Dedifferentiated amniotic fluid mesenchymal stem cell (primary cell): ENCODE results near the gene RUVBL2.
"Not testable (repeated sequence)": the region's sequence is repeated elsewhere in the genome, so short reads cannot be mapped to it uniquely, and the experiment has no call there.

Source experiments
- DNase-seq: peaks from one replicate; pipeline ENCODE4 v3.0.0-alpha.2; 2016; ENCODE audit errors: extremely low spot score

Gene RUVBL2

DNA sequence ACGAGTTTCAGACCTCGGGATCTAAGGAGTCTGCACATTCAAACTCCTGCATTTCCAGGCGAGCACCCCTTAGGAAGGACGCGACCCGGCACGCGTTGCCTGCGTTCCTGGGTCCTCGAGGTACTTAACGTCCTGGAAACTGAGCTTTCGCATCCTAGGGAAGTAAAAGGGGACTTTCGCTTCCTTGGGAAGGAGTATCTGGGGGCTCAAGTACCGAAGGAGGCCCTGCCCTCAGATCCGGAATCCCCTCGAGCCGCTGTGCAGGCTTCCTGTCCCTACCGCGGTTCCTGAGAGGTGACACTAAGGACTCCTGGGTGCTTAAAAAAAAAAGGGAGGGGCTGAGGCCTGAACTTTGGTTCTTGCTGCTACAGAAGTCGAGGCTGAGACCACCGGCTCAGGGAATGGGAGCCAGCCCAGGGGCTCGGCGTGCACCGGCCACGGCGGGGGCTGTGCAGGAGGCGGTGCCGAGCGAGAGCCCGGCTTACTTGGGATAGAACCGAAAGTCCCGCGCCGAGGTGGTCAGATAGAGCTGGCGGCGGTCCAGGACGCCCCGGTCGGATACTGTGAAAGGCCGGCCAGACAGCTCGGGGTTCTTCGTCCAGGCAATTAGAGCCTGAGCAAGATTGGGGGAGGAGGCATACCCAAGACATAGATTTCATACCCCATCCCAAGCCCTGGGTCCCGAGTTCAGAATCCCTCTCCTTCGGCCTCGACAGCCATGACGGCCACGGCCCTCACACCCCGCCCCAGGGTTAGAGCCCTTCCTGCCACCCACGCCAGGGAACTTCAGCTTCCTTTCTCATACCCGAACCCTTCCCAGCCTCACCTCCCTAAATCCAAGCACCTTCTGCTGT is 24.9 kb downstream of the RUVBL2 start:
- not testable (repeated sequence) for DNase-seq

DNA sequence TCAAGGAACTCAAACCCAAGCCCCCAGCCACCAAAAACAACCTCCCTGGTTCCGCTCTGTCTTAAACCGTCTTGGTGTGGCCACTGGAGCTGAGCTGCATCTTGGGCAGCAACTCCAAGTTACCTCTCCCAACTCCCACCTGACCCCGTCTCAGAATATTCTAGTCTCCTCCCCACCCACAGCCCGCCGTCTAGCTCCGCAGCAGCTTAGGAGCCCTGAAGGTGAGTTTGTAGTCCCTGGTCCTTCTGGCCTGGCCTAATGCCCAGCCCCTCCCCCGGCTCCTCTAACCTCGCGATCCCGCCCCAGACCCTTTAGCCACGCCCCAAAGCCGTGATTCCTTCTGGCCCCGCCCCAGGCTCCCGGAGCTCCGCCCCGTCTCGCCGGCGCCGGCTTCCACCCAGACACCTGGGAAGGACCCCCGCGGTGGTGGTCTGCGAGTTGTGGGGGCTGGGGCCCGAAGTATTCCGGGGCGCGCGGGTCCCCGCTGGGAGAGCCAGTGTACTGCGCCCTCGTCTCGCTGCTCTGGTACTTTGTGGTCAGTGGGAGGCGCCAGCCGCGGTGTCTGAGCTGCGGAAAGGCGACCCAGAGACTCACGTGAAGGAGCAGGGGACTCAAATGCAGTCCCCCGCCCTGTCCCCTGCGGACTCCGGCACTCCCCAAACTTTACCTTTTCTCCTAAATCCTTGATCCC is 25.7 kb downstream of the RUVBL2 start:
- no peak for DNase-seq

GRCh38 chr19:49020342-49020741 is 26.7 kb downstream of the RUVBL2 start:
- no peak for DNase-seq

GRCh38 chr19:49020931-49021895 is 27.5 kb downstream of the RUVBL2 start:
- no peak for DNase-seq

GRCh38 chr19:49022116-49022515 is 28.4 kb downstream of the RUVBL2 start:
- no peak for DNase-seq

DNA sequence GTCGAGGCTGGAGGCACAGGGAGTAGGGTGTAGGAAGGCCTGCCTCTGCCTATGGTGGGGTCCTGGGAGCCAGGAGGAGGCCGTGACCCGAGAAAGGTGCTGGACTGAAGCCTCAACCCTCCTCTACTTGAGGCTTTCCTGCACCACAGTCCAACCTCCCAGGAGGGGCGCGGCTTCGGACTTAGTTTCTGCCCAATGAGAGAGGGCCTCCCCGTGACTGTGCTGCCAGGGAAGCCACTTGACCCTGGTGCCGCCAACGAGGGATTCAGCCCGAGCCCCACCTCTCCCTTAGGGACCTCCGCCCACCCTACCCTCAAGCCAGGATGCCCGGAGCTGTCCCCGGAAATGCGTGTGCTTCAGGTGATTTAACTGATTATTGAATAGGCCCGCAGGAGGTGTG is 30.5 kb downstream of the RUVBL2 start, which contains the start of gene CGB3:
Gene CGB3 (minus strand): TSS at position 101 of the 400 bp plus-strand sequence. CDS start 362 bp downstream, outside the sequence.
- not testable (repeated sequence) for DNase-seq

DNA sequence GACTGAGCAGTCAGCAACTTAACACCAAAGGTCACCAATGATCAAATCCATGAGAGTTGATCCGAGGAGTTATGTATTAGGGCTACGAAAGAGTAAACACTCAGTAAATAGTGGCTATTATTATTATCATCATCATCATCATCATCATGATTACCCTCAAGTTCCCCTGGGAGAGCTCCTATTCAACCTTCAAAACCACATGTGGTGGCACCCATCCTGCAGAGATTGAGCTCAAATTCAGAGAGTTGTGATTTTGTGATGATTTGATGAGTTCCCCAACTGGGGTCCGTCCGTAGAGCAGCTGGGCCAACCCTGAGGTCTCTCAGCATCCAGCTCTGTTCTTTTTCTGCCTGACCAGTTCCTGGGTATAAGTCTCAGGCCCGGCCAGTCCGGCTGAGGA is 31.4 kb downstream of the RUVBL2 start:
- DNase-seq = not testable (repeated sequence)

GRCh38 chr19:49025599-49025998 is 31.9 kb downstream of the RUVBL2 start:
- DNase-seq = not testable (repeated sequence)

DNA sequence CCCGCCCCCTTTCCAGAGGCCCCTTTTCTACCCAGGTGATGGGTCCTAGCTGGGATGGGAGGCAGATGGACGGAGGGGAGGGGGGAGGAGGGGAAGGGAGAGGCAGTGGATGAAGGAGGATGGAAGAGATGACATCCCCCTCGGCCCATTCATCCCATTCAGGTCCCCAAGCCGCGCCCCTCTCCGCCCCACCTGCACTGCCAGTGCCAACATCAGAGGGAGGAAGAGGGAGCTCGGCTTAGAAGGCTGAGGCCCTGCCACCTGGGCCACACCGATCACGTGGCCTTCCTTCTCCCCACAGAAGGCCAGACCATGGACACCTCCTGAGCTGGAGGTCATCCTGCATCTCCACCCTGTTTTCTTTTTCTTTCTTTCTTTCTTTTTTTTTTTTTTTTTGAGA is 35.0 kb downstream of the RUVBL2 start:
- not testable (repeated sequence) for DNase-seq

GRCh38 chr19:49029749-49030148 is 36.1 kb downstream of the RUVBL2 start:
- not testable (repeated sequence) for DNase-seq

- not testable (repeated sequence) for DNase-seq
These were observed 36.6 kb downstream of the RUVBL2 start for GRCh38 chr19:49030323-49030722.

- not testable (repeated sequence) for DNase-seq
These were observed 38.1 kb downstream of the RUVBL2 start, which contains the start of gene CGB2 for GRCh38 chr19:49031642-49032301. TSS of gene CGB2 (plus strand) at chr19:49031890. CDS start at chr19:49032096, 206 bp downstream.

DNA sequence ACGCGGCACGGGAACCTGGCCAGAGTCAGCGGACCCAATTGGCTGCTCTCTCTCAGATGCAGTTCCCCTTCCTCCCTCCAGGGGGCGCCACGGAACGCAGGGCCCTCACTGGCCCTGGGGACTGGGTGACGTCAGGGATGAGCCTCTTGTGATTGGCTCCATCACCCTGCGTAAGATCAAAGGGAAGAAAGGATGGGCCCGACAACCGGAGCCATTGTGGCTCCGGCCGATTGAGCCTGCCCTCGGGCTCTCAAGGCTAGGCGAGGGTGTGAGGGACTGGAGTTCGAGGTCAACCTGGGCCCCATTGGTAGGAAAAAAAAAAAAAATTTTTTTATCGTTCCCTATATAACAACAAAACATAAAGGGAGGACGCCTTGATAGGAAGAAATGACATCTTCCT is 43.1 kb downstream of the RUVBL2 start, which contains the start of gene CGB1:
Gene CGB1 (minus strand): TSS at position 81 of the 400 bp plus-strand sequence. CDS start 184 bp downstream, outside the sequence.
- not testable (repeated sequence) for DNase-seq

DNA sequence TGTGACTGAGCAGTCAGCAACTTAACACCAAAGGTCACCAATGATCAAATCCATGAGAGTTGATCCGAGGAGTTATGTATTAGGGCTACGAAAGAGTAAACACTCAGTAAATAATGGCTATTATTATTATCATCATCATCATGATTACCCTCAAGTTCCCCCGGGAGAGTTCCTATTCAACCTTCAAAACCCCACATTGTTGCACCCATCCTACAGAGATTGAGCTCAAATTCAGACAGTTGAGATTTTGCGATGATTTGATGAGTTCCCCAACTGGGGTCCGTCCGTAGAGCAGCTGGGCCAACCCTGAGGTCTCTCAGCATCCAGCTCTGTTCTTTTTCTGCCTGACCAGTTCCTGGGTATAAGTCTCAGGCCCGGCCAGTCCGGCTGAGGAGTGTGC is 44.4 kb downstream of the RUVBL2 start:
- not testable (repeated sequence) for DNase-seq

DNA sequence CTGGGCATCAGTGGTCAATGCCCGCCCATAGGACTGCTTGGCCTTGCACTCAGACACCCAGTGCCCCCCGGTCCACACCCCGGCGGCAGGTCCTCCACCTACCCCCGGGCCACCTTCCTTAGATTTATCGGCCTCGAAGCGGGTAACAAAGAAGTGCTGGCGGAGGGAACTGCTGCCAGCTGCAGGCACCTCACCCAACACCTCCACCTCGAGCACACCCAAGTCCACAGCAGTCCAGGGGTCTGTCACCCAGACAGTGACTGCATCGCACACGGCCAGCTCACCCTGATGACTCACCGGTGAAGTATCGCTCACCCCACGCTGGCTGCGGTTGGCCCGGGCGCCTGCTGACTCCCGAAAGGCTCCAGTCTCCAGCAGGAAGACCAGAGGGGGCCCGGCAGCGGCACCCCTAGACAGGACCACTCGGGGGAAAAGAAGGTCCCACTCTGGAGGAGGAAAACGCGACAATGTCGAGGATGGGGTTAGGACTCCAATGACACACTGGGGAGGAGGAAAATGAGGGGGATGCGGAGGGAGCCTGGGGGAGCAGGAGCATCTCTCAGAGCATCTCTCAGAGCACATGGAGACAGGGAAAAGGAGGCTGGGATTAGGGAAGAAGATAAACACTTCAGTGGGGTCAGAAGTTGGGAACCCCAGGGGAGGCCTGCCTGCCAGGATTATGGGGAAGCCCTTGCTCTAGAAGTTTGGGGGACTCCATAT is 45.0 kb downstream of the RUVBL2 start:
- not testable (repeated sequence) for DNase-seq

DNA sequence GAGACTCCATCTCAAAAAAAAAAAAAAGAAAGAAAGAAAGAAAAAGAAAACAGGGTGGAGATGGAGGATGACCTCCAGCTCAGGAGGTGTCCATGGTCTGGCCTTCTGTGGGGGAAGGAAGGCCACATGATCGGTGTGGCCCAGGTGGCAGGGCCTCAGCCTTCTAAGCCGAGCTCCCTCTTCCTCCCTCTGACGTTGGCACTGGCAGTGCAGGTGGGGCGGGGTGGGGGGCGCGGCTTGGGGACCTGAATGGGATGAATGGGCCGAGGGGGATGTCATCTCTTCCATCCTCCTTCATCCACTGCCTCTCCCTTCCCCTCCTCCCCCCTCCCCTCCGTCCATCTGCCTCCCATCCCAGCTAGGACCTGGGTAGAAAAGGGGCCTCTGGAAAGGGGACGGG is 46.0 kb downstream of the RUVBL2 start:
- DNase-seq = not testable (repeated sequence)

DNA sequence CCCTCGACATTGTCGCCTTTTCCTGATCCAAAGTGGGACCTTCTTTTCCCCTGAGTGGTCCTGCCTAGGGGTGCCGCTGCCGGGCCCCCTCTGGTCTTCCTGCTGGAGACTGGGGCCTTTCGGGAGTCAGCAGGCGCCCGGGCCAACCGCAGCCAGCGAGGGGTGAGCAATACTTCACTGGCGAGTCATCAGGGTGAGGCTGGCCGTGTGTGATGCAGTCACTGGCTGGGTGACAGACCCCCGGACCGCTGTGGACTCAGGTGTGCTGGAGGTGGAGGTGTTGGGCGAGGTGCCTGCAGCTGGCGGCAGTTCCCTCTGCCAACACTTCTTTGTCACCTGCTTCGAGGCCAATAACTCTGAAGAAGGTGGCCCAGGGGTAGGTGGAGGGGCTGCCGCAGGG is 48.5 kb downstream of the RUVBL2 start:
- DNase-seq = no peak

DNA sequence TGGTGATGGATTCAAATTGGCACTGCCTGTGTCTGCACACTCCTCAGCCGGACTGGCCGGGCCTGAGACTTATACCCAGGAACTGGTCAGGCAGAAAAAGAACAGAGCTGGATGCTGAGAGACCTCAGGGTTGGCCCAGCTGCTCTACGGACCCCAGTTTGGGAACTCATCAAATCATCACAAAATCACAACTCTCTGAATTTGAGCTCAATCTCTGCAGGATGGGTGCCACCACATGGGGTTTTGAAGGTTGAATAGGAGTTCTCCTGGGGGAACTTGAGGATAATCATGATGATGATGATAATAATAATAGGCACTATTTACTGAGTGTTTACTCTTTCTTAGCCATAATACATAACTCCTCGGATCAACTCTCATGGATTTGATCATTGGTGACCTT is 49.0 kb downstream of the RUVBL2 start:
- not testable (repeated sequence) for DNase-seq

DNA sequence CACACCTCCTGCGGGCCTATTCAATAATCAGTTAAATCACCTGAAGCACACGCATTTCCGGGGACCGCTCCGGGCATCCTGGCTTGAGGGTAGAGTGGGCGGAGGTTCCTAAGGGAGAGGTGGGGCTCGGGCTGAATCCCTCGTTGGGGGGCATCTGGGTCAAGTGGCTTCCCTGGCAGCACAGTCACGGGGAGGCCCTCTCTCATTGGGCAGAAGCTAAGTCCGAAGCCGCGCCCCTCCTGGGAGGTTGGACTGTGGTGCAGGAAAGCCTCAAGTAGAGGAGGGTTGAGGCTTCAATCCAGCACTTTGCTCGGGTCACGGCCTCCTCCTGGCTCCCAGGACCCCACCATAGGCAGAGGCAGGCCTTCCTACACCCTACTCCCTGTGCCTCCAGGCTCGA is 49.9 kb downstream of the RUVBL2 start, which contains the start of gene CGB5:
Gene CGB5 (plus strand): TSS at position 301 of the 400 bp plus-strand sequence. CDS start 362 bp downstream, outside the sequence.
- not testable (repeated sequence) for DNase-seq

DNA sequence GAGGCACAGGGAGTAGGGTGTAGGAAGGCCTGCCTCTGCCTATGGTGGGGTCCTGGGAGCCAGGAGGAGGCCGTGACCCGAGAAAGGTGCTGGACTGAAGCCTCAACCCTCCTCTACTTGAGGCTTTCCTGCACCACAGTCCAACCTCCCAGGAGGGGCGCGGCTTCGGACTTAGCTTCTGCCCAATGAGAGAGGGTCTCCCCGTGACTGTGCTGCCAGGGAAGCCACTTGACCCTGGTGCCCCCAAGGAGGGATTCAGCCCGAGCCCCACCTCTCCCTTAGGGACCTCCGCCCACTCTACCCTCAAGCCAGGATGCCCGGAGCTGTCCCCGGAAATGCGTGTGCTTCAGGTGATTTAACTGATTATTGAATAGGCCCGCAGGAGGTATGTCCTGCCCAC is 55.3 kb downstream of the RUVBL2 start, which contains the start of gene CGB8:
Gene CGB8 (minus strand): TSS at position 101 of the 400 bp plus-strand sequence. CDS start 372 bp downstream, outside the sequence.
- DNase-seq = not testable (repeated sequence)
